Measurements from ENCODE around the gene PADI6. TPM values are rescaled to one million over a fixed set of nuclear protein-coding genes. Genes with fewer than 3 reads are reported as not detected.

The PADI6 gene
- total RNA-seq, 4 donors from 2014 or later, result not detected

GRCh38 chr1:17436380-17437174 is 64.6 kb downstream of the PADI6 start:
- 40 to 43% methylated on average over 13 of the region's 13 CpGs for WGBS, 2 donors
- TF ChIP-seq POLR2A (IDR thresholded peaks at IDR 0.05) (no peak), CTCF (IDR thresholded peaks at IDR 0.05) (no peak)
- intact Hi-C loops (cut with DNase I; ENCODE audit: low total_unique reads), result no loop called here
- DNase-seq (ENCODE audit: low spot score in 2 of 2), result no peak
- H3K4me3 ChIP-seq (ENCODE audit: low read depth, poor library complexity, severe bottlenecking), result no peak overlapping the region

GRCh38 chr1:17437260-17437579 is 65.2 kb downstream of the PADI6 start:
- WGBS, 2 donors, result 1 to 2% methylated on average over 6 to 9 of the region's 9 CpGs
- DNase-seq (ENCODE audit: low spot score in 2 of 2), result no peak
- intact Hi-C loops (cut with DNase I; ENCODE audit: low total_unique reads), result no loop called here
- H3K4me3 ChIP-seq (ENCODE audit: low read depth, poor library complexity, severe bottlenecking), result peak overlapping the region; percentile 30
- TF ChIP-seq POLR2A (IDR thresholded peaks at IDR 0.05) (no peak), CTCF (IDR thresholded peaks at IDR 0.05) (no peak)

- no peak for TF ChIP-seq CTCF (IDR thresholded peaks at IDR 0.05)
- TF ChIP-seq POLR2A (IDR thresholded peaks at IDR 0.05), result no peak
- peak overlapping the region; percentile 64 for H3K4me3 ChIP-seq (ENCODE audit: low read depth, poor library complexity, severe bottlenecking)
- intact Hi-C loops (cut with DNase I; ENCODE audit: low total_unique reads), result no loop called here
- DNase-seq (ENCODE audit: low spot score in 2 of 2), result no peak
- WGBS, 2 donors, result 0 to 1% methylated on average over 18 to 46 of the region's 115 CpGs
Measured at GRCh38 chr1:17437580-17438317, 65.8 kb downstream of the PADI6 start.

GRCh38 chr1:17438318-17439249 is 66.6 kb downstream of the PADI6 start:
- peak overlapping the region; percentile 64 for H3K4me3 ChIP-seq (ENCODE audit: low read depth, poor library complexity, severe bottlenecking)
- TF ChIP-seq CTCF (IDR thresholded peaks at IDR 0.05) (no peak), POLR2A (IDR thresholded peaks at IDR 0.05) (no peak)
- 0 to 1% methylated on average over 33 to 63 of the region's 78 CpGs for WGBS, 2 donors
- peak in 1 of 2 donors; percentile 90 for DNase-seq (ENCODE audit: low spot score in 2 of 2)
- intact Hi-C loops (cut with DNase I; ENCODE audit: low total_unique reads), result no loop called here

GRCh38 chr1:17439250-17440073 is 67.5 kb downstream of the PADI6 start, which contains the start of gene RCC2:
TSS of gene RCC2 (minus strand) at chr1:17439677. CDS start at chr1:17438514, 1,163 bp downstream.
- peak in 1 of 2 donors; percentile 62 for DNase-seq (ENCODE audit: low spot score in 2 of 2)
- WGBS, 2 donors, result 1% methylated on average over 61 to 72 of the region's 75 CpGs
- intact Hi-C loops (cut with DNase I; ENCODE audit: low total_unique reads), result no loop called here
- no peak for TF ChIP-seq POLR2A (IDR thresholded peaks at IDR 0.05)
- no peak for TF ChIP-seq CTCF (IDR thresholded peaks at IDR 0.05)
- H3K4me3 ChIP-seq (ENCODE audit: low read depth, poor library complexity, severe bottlenecking), result peak within 1 kb of the TSS; percentile 64
